Vagina (tissue), 2 donors: ENCODE results near the gene RELT. TPM values are rescaled to one million over a fixed set of nuclear protein-coding genes. Genes with fewer than 3 reads are reported as not detected.

Experiments used
- DNase-seq, 2 donors: peaks; one replicate each; pipeline ENCODE4 v3.0.0-alpha.2; 2017; ENCODE audit errors: extremely low spot score in 2 of 2
- H3K27ac ChIP-seq: fragments of 200-600 bp; sonication (generic); one replicate; pipeline ENCODE4 v1.5.1; 2019
- H3K27me3 ChIP-seq: fragments of 200-600 bp; sonication (generic); one replicate; pipeline ENCODE4 v1.5.1; 2019
- H3K36me3 ChIP-seq, 2 donors: fragments of 200-600 bp; sonication (generic); one replicate each; pipeline ENCODE4 v1.5.1; 2017 to 2019
- H3K4me1 ChIP-seq: fragments of 200-600 bp; sonication (generic); one replicate; pipeline ENCODE4 v1.5.1; 2019
- H3K4me3 ChIP-seq, 2 donors: fragments of 200-600 bp; sonication (generic); 1 replicate in 1 of 2; 2 replicates in 1 of 2; pipeline ENCODE4 v1.5.1; 2016 to 2019
- H3K9me3 ChIP-seq: fragments of 200-600 bp; sonication (generic); one replicate; pipeline ENCODE4 v1.5.1; 2019
- POLR2A ChIP-seq, 2 donors: fragments of 450-650 bp; IDR thresholded peaks; one replicate each; pipeline ENCODE4 v1.6.1; 2017; ENCODE audit warnings: antibody characterized with exemption in 2 of 2, mild to moderate bottlenecking in 2 of 2, moderate library complexity in 2 of 2
- POLR2AphosphoS5 ChIP-seq, 2 donors: sonication (generic); formaldehyde crosslinking; IDR thresholded peaks; one replicate each; pipeline ENCODE4 v1.9.0; 2017; ENCODE audit warnings: antibody characterized with exemption in 2 of 2, mild to moderate bottlenecking in 2 of 2, low read depth in 1 of 2; ENCODE audit not compliant: insufficient read depth in 1 of 2
- intact Hi-C: fragments of 100-400 bp; cut with DNase I; formaldehyde crosslinking; loops from one replicate; pipeline ENCODE4 v1.15.1; 2023
- total RNA-seq: library from RNA; depleted of rRNA; stranded (reverse); fragments of >200 nt; gene quantifications from one replicate; pipeline ENCODE4 v1.2.3, GENCODE V29; 2016
- TF ChIP-seq, protein P1 (sequence below), 3 experiments: fragments of 450-650 bp in 2 of 3; fragments of 200-600 bp in 1 of 3; sonication (generic) in 1 of 3; IDR thresholded peaks; one replicate each; pipeline ENCODE4 v1.5.1; 2017 to 2019; ENCODE audit warnings: antibody characterized with exemption in 3 of 3, mild to moderate bottlenecking in 2 of 3, moderate library complexity in 2 of 3

The RELT gene
- total RNA-seq, 1 donor from 2014 or later: 6.1 TPM

DNA sequence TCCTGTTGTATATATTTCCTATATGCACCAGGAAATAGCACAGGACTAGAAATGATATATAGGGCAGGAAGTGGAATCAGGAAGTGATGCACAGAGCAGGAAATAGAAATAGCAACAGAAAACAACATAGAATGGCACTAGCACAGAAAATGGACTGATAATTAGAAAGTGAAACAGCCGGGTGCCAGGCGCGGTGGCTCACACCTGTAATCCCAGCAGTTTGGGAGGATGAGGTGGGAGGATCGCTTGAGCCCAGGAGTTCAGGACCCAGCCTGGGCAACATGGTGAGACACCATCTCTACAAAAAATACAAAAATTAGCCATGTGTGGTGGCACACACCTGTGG, 10.0 kb upstream of the RELT start:
- H3K9me3 ChIP-seq: no peaks in the 10 kb centered on the region
- H3K4me1 ChIP-seq: no peaks in the 10 kb centered on the region
- TF ChIP-seq, protein P1, sequence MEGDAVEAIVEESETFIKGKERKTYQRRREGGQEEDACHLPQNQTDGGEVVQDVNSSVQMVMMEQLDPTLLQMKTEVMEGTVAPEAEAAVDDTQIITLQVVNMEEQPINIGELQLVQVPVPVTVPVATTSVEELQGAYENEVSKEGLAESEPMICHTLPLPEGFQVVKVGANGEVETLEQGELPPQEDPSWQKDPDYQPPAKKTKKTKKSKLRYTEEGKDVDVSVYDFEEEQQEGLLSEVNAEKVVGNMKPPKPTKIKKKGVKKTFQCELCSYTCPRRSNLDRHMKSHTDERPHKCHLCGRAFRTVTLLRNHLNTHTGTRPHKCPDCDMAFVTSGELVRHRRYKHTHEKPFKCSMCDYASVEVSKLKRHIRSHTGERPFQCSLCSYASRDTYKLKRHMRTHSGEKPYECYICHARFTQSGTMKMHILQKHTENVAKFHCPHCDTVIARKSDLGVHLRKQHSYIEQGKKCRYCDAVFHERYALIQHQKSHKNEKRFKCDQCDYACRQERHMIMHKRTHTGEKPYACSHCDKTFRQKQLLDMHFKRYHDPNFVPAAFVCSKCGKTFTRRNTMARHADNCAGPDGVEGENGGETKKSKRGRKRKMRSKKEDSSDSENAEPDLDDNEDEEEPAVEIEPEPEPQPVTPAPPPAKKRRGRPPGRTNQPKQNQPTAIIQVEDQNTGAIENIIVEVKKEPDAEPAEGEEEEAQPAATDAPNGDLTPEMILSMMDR (IDR thresholded peaks at IDR 0.05): no peak
- TF ChIP-seq POLR2A (IDR thresholded peaks at IDR 0.05): no peak
- no peak for TF ChIP-seq POLR2AphosphoS5 (IDR thresholded peaks at IDR 0.05; ENCODE audit: insufficient read depth in 1 of 2, low read depth in 1 of 2)
- intact Hi-C loops: no loop called here
- no peak overlapping the region for H3K4me3 ChIP-seq
- DNase-seq: no peak
- no peaks in the 10 kb centered on the region for H3K27me3 ChIP-seq
- H3K27ac ChIP-seq: no peak overlapping the region
- H3K36me3 ChIP-seq: peaks cover 0 to 49% of the 10 kb centered on the region in 2 donors

- no peak overlapping the region for H3K27ac ChIP-seq
- intact Hi-C loops: no loop called here
Observed at GRCh38 chr11:73366953-73367352, 9.2 kb upstream of the RELT start.

GRCh38 chr11:73367482-73368024, 8.6 kb upstream of the RELT start:
- intact Hi-C loops: no loop called here
- Histone ChIP-seq H3K36me3 (peaks cover 0 to 36% of the 10 kb centered on the region in 2 donors), H3K4me3 (no peak overlapping the region), H3K9me3 (no peaks in the 10 kb centered on the region), H3K27me3 (no peaks in the 10 kb centered on the region), H3K4me1 (no peaks in the 10 kb centered on the region), H3K27ac (no peak overlapping the region)
- DNase-seq: no peak
- TF ChIP-seq POLR2AphosphoS5 (IDR thresholded peaks at IDR 0.05; ENCODE audit: insufficient read depth in 1 of 2, low read depth in 1 of 2): no peak
- TF ChIP-seq, protein P1 (IDR thresholded peaks at IDR 0.05): no peak
- no peak for TF ChIP-seq POLR2A (IDR thresholded peaks at IDR 0.05)

More at GRCh38 chr11:73366953-73367352, 9.2 kb upstream of the RELT start:
- no peaks in the 10 kb centered on the region for H3K9me3 ChIP-seq
- TF ChIP-seq, protein P1 (IDR thresholded peaks at IDR 0.05): no peak
- TF ChIP-seq POLR2A (IDR thresholded peaks at IDR 0.05): no peak
- no peak for TF ChIP-seq POLR2AphosphoS5 (IDR thresholded peaks at IDR 0.05; ENCODE audit: insufficient read depth in 1 of 2, low read depth in 1 of 2)
- no peak for DNase-seq
- peaks cover 0 to 42% of the 10 kb centered on the region in 2 donors for H3K36me3 ChIP-seq
- no peak overlapping the region for H3K4me3 ChIP-seq
- no peaks in the 10 kb centered on the region for H3K27me3 ChIP-seq
- H3K4me1 ChIP-seq: no peaks in the 10 kb centered on the region

GRCh38 chr11:73372375-73372993, 3.7 kb upstream of the RELT start:
- intact Hi-C loops: no loop called here
- H3K36me3 ChIP-seq: no peaks in the 10 kb centered on the region
- no peaks in the 10 kb centered on the region for H3K27me3 ChIP-seq
- no peak for DNase-seq
- no peaks in the 10 kb centered on the region for H3K9me3 ChIP-seq
- no peak overlapping the region for H3K27ac ChIP-seq
- peaks cover 11% of the 10 kb centered on the region for H3K4me1 ChIP-seq
- no peak overlapping the region for H3K4me3 ChIP-seq
- no peak for TF ChIP-seq POLR2AphosphoS5 (IDR thresholded peaks at IDR 0.05; ENCODE audit: insufficient read depth in 1 of 2, low read depth in 1 of 2)
- TF ChIP-seq, protein P1 (IDR thresholded peaks at IDR 0.05): no peak
- no peak for TF ChIP-seq POLR2A (IDR thresholded peaks at IDR 0.05)

DNA sequence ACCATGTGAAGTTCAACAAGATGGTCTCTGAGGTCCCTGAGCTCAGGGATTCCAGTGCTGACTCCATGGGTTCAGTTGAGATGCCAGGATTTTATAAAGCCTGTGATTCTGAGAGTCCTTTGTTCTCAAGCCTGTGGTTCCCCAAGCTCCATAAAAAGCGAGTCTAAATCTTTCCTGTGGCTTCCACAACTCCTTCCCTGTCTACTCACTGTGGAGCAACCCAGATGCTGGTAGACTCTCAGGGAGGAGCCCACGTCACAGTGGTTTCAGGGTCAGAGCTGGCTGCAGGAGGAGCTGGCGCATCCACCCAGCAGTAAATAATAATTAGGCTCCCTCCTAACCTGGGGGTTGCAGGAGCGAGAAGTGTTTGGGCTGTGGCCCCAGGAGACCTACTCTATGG, 2.0 kb upstream of the RELT start:
- no peaks in the 10 kb centered on the region for H3K9me3 ChIP-seq
- H3K27ac ChIP-seq: no peak overlapping the region
- intact Hi-C loops: no loop called here
- DNase-seq: no peak
- H3K4me3 ChIP-seq: no peak overlapping the region
- H3K4me1 ChIP-seq: peaks cover 13% of the 10 kb centered on the region
- H3K36me3 ChIP-seq: no peaks in the 10 kb centered on the region
- TF ChIP-seq, protein P1 (IDR thresholded peaks at IDR 0.05): no peak
- TF ChIP-seq POLR2A (IDR thresholded peaks at IDR 0.05) (no peak), POLR2AphosphoS5 (IDR thresholded peaks at IDR 0.05; ENCODE audit: insufficient read depth in 1 of 2, low read depth in 1 of 2) (no peak)
- no peaks in the 10 kb centered on the region for H3K27me3 ChIP-seq
